Activated T-helper 1 cell treated with anti-CD3 and anti-CD28 coated beads, Interleukin-12 subunit alpha, Interleukin-12 subunit beta, Interleukin-2, Interleukin-4 antibody, amounts not matched to agents 30 ng/mL and 10 ng/mL and 1 ng/mL, durations not matched to agents 14 hours and 24 hours and 36 hours (primary cell): ENCODE measurements around the gene HRK. TPM values are rescaled to one million over a fixed set of nuclear protein-coding genes. Genes with fewer than 3 reads are reported as not detected.
A peak's percentile ranks its signal among the peaks of the same experiment; 100 is the strongest.

Source experiments
- DNase-seq: peaks from one replicate; pipeline ENCODE4 v3.0.0; 2021; ENCODE audit warnings: low spot score
- H3K27ac Mint-ChIP-seq: one replicate; pipeline ENCODE4 v1.8.0; 2021; ENCODE audit warnings: mild to moderate bottlenecking, mixed read lengths
- H3K27me3 Mint-ChIP-seq: one replicate; pipeline ENCODE4 v1.8.0; 2022; ENCODE audit warnings: mild to moderate bottlenecking, moderate library complexity, mixed read lengths; ENCODE audit not compliant: insufficient read depth
- H3K36me3 Mint-ChIP-seq: one replicate; pipeline ENCODE4 v1.8.0; 2021; ENCODE audit warnings: low read depth, mixed read lengths
- H3K4me1 Mint-ChIP-seq: one replicate; pipeline ENCODE4 v1.8.0; 2021; ENCODE audit warnings: low read depth, mixed read lengths
- H3K4me3 Mint-ChIP-seq: one replicate; pipeline ENCODE4 v1.8.0; 2021; ENCODE audit warnings: mild to moderate bottlenecking, moderate library complexity, mixed read lengths
- H3K9me3 Mint-ChIP-seq: one replicate; pipeline ENCODE4 v1.8.0; 2021; ENCODE audit warnings: mixed read lengths
- intact Hi-C: fragments of 100-400 bp; cut with micrococcal nuclease; formaldehyde crosslinking; loops from one replicate; pipeline ENCODE4 v1.15.1; 2024
- total RNA-seq: library from RNA; stranded (reverse); gene quantifications from 2 replicates; pipeline ENCODE4 v1.2.3, GENCODE V29; 2022

HRK gene
- not detected in 2 replicates for total RNA-seq

DNA sequence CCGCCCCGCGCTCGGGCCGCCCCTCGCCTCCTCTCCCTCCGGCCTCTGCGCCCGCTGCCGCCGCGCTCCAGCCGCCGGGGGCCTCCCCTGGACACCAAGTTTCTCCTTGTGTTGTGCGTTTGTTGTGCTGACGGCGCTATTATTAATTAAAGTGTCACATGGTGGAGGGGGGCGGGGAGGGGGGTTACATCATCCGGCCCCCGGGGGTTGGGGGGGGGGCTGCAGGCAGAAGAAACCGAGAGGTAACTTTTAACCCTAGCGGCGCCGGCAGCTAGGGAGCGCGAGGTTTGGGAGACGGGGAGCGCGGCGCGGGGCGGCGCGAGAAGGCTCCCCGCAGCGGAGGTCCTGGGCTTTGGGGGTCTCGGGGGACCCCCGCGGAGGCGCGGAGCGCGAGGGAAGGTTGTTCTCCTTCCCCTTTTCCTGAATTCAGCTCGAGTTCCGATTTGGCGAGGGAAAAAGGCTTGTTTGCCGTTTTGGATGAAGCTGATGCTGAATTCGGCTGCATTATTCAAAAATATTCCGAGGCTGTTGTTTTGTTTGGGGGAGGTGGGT, at the start of gene HRK:
HRK (minus strand) TSS at position 117 of the 552 bp plus-strand sequence. CDS start 134 bp downstream, outside the sequence.
- Mint-ChIP-seq H3K9me3 (no peaks in the 10 kb centered on the region), H3K27me3 (peaks cover 67% of the 10 kb centered on the region), H3K4me3 (peak within 1 kb of the TSS; percentile 79), H3K27ac (peak within 1 kb of the TSS; percentile 54), H3K4me1 (peaks cover 33% of the 10 kb centered on the region), H3K36me3 (peaks cover 5% of the 10 kb centered on the region)
- no peak for DNase-seq
- intact Hi-C loops = no loop called here

DNA sequence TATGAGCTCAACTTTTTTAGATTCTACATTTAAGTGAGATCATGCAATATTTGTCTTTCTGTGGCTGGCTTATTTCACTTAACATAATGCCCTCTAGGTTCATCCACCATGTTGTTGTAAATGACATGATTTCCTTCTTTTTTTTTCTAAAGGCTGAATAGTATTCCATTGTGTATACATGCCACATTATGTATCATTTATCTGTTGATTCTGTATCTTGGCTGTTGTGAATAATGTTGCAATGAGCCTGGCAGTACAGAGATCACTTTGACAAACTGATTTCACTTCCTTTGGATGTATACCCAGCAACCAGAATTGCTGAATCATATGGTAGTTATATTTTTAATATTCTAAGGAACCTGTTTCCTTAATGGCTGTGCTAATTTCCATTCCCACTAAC, 48.6 kb upstream of the HRK start:
- Mint-ChIP-seq H3K27ac (no peak overlapping the region), H3K9me3 (no peaks in the 10 kb centered on the region)
- DNase-seq = no peak

DNA sequence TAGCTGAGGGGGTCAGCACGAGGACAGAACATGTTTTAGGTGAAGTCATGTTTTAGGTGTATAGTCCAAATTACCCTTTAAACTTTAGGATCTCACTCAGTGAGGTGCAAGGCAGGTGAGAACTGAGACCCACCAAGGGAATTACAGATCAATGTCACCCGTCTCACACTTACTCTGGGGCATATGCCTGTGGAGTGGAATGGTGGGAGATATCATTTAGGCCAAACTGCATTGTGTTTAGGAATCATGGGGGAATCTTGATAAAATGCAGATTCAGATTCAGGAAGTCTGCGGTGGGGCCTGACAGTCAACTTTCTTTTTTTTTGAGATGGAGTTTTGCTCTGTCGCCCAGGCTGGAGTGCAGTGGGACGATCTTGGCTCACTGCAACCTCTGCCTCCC, 47.3 kb upstream of the HRK start:
- no peak overlapping the region for H3K27ac Mint-ChIP-seq
- peaks cover 37% of the 10 kb centered on the region for H3K36me3 Mint-ChIP-seq
- H3K27me3 Mint-ChIP-seq = no peaks in the 10 kb centered on the region
- intact Hi-C loops = loop anchor here (10.0 kb wide), 1 partner anchor 1106 kb away; no protein-coding TSS in a partner anchor
- no peaks in the 10 kb centered on the region for H3K9me3 Mint-ChIP-seq
- peaks cover 37% of the 10 kb centered on the region for H3K4me1 Mint-ChIP-seq
- H3K4me3 Mint-ChIP-seq = no peak overlapping the region
- DNase-seq = no peak

More for the DNA sequence above, 48.6 kb upstream of the HRK start:
- no peaks in the 10 kb centered on the region for H3K27me3 Mint-ChIP-seq
- H3K4me3 Mint-ChIP-seq = no peak overlapping the region
- intact Hi-C loops = loop anchor here (10.0 kb wide), 1 partner anchor 1105 kb away; no protein-coding TSS in a partner anchor
- H3K36me3 Mint-ChIP-seq = peaks cover 36% of the 10 kb centered on the region
- H3K4me1 Mint-ChIP-seq = peaks cover 27% of the 10 kb centered on the region

DNA sequence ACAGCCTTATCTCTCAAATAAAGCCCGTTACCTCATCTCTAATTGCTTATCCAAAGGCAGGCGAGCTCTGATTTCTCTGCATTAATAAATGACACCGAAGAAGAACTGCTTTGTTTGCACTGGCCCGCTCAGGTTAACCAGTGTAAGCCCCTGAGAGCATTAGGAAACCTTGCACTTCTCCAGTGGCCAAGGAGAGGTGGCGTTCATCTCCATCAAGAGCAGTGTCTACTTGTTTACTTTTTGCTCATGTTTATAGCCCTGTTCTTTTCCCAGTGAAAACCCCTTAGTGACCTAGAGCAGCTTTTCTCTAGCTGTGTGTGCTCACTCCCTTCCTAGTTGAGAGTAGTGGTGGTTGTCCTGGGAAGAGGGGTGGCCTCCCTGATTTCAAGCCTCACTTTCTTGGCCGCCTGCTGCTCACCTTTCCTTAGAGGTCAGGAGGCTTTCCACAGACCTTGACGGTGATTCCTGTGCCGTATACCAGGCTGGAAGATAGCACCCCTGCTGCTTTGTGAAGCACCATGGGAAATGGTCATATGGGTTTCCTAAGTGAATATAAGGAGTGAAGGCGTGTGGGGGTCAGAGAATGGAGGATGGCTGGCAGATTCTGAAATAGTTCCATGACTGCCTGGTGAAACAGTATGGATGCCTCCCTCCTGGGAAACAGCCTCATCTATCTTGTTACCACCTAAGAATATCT, 46.2 kb upstream of the HRK start:
- Mint-ChIP-seq H3K27me3 (no peaks in the 10 kb centered on the region), H3K4me3 (no peak overlapping the region), H3K27ac (no peak overlapping the region), H3K36me3 (peaks cover 35% of the 10 kb centered on the region), H3K9me3 (no peaks in the 10 kb centered on the region), H3K4me1 (peaks cover 42% of the 10 kb centered on the region)
- intact Hi-C loops = loop anchor here (10.0 kb wide), 1 partner anchor 1107 kb away; no protein-coding TSS in a partner anchor
- DNase-seq = no peak

DNA sequence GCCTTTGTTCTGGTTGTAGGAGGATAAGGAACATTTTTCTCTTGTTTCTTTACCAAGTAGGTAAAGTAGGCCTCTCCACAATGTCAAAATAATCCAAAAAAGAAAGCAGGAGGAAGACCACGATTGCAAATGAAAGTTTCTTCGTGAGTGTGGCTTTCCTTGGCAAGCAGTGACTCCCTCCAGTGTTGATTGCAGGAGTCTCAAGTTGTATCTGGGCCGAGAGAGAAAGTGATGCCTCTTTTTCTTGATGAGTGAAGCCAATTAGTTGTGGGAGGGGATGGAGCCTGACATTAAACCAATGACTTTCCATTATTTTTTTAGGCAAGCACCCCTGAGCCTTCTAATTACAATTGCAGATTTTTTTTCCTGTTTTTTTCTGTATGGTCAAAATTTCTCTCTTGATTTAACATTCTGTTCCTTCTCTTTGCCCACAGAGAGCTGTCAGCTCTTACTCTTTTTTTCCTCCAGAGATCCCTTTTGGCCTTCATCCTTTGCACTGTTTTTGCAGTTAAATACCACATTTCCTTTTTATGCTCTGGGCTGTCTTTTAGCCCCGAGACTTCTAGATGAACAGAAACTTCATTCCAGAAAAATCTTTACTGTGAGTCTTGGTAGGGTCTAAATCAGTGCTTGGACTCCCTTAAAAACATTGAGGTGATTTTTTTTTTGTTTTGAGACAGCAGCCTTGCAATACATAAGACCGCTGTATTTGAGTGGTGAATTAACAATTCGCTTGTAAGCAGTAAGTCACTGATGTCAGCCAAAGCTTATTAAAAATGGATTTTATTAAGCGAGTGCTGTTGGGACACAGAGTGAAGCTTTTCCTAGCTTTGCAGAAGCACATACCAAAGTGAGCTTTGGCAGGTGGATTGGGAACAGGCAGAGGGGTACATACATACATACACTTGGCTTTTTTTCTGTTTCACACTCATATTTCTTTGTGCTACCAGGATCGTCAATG, 45.3 kb upstream of the HRK start:
- peaks cover 29% of the 10 kb centered on the region for H3K36me3 Mint-ChIP-seq
- no peaks in the 10 kb centered on the region for H3K9me3 Mint-ChIP-seq
- peaks cover 46% of the 10 kb centered on the region for H3K4me1 Mint-ChIP-seq
- H3K27ac Mint-ChIP-seq = no peak overlapping the region
- no peak for DNase-seq
- intact Hi-C loops = loop anchor here (10.0 kb wide), 1 partner anchor 1108 kb away; no protein-coding TSS in a partner anchor
- no peak overlapping the region for H3K4me3 Mint-ChIP-seq
- H3K27me3 Mint-ChIP-seq = no peaks in the 10 kb centered on the region

GRCh38 chr12:116924558-116925453, 43.6 kb upstream of the HRK start:
- Mint-ChIP-seq H3K4me1 (peaks cover 61% of the 10 kb centered on the region), H3K4me3 (peak overlapping the region; percentile 68), H3K36me3 (peaks cover 28% of the 10 kb centered on the region), H3K27me3 (no peaks in the 10 kb centered on the region), H3K9me3 (no peaks in the 10 kb centered on the region), H3K27ac (peak overlapping the region; percentile 54)
- DNase-seq = peak; percentile 54
- intact Hi-C loops = loop anchor here (1.0 to 10.0 kb wide), 5 partner anchors 106 to 1110 kb away; partner anchors contain the start of gene TESC

DNA sequence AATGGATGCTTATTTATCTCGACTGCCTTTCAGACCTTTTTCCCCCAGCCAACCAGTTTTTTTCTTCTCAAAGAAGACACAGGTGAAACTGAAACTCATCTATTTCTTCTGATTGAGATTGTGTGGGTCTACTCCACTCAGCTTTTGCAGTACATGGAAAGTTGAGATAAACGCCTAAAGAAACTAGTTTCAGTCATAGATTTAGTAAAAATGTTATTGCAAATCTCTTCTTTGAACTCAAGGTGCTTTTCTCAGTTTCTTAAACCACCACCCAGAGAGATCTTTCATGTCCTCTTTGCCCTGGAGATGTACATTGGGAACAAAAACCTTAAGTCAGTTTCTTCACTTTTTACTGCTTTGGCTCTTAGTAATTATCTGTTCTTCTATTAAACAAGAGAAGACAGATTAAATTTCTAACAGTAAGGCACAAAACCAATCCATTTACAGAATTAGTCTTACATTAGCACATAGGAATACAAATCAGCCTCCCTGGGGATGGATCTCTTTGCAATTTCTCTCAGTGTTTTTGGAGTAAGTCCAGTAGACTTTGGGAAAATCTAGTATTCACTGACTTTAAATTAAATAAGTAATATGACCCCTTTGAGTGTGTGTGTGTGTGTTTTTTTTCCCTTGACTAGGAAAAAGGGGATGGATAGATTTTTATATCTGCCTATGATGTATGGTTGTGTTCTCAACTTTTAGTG, 41.1 kb upstream of the HRK start:
- peaks cover 14% of the 10 kb centered on the region for H3K36me3 Mint-ChIP-seq
- H3K4me3 Mint-ChIP-seq = peak overlapping the region; percentile 53
- intact Hi-C loops = loop anchor here (1.0 to 10.0 kb wide), 9 partner anchors 12 to 1112 kb away; partner anchors contain the start of genes FBXW8, MAP1LC3B2, RNFT2 and SPRING1
- H3K27me3 Mint-ChIP-seq = no peaks in the 10 kb centered on the region
- no peaks in the 10 kb centered on the region for H3K9me3 Mint-ChIP-seq
- peak overlapping the region; percentile 71 for H3K27ac Mint-ChIP-seq
- H3K4me1 Mint-ChIP-seq = peaks cover 74% of the 10 kb centered on the region
- no peak for DNase-seq

DNA sequence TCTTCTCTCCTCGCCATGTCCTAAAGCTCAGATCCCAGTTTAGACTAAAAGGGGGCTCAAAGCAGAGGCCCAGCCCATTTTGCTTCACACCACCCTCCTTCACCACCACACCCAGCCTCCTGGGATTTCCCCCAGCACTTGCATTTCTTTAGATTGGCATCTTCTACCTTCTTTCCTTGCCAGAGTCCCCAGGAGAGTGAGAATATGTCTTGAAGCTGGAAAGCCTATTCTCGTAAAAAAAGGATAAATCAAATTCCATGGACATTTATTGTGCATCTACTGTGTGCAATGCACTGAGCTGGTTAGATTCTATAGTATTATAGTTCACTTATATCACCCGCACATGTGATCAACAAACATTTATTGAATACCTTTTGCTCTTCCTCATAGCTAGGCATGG, 39.7 kb upstream of the HRK start:
- no peak for DNase-seq
- intact Hi-C loops = loop anchor here (5.0 to 10.0 kb wide), 3 partner anchors 384 to 1114 kb away; no protein-coding TSS in a partner anchor
- H3K27me3 Mint-ChIP-seq = no peaks in the 10 kb centered on the region
- peaks cover 75% of the 10 kb centered on the region for H3K4me1 Mint-ChIP-seq
- peaks cover 14% of the 10 kb centered on the region for H3K36me3 Mint-ChIP-seq
- H3K4me3 Mint-ChIP-seq = no peak overlapping the region
- peaks cover 2% of the 10 kb centered on the region for H3K9me3 Mint-ChIP-seq
- H3K27ac Mint-ChIP-seq = no peak overlapping the region

GRCh38 chr12:116919706-116920485, 38.7 kb upstream of the HRK start:
- Mint-ChIP-seq H3K27me3 (no peaks in the 10 kb centered on the region), H3K27ac (no peak overlapping the region), H3K36me3 (peaks cover 19% of the 10 kb centered on the region), H3K4me3 (no peak overlapping the region), H3K4me1 (peaks cover 73% of the 10 kb centered on the region), H3K9me3 (peaks cover 3% of the 10 kb centered on the region)
- intact Hi-C loops = loop anchor here (5.0 to 10.0 kb wide), 3 partner anchors 383 to 1115 kb away; no protein-coding TSS in a partner anchor
- no peak for DNase-seq

DNA sequence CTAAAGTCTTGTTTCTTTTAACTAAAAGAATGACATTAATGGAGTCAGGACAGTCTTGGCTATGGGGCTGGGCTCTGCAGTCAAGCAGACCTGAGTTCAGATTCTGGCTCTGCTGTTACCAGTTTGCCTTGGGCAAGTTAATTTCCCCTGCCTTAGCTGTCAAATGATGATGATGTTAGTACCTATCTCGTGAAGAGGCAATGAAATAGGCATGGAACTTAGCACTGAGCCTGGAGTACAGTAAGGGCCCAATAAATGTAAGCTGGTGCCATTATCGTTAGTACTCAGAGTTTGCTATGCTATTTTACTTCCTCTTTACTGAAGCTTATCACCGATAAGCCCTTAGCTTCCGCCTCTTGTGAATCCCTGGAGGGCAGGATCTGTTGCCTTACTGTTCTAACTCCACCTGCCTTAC, 38.0 kb upstream of the HRK start:
- H3K9me3 Mint-ChIP-seq = peaks cover 3% of the 10 kb centered on the region
- H3K27me3 Mint-ChIP-seq = no peaks in the 10 kb centered on the region
- DNase-seq = no peak
- H3K4me3 Mint-ChIP-seq = no peak overlapping the region
- no peak overlapping the region for H3K27ac Mint-ChIP-seq
- peaks cover 68% of the 10 kb centered on the region for H3K4me1 Mint-ChIP-seq
- intact Hi-C loops = no loop called here
- peaks cover 18% of the 10 kb centered on the region for H3K36me3 Mint-ChIP-seq

DNA sequence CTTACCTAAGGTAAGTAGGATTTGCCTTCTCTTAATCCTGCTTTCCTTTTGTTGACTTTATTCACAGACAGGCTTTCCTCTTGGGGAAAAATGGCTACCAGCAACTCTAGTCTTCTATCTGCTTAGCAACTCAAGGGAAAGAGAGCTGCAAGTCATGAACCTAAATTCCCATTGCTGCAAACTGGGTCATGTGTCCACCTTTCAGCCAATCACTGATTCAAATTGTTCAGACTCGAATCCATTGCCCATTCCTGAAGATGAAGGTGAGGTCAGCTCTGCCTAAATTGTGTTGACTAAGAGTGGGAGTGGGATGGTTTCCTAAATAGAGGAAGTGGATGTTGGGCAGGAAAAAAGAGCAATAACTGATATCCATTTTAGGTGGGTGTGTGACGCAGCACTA, 37.2 kb upstream of the HRK start:
- Mint-ChIP-seq H3K4me1 (peaks cover 64% of the 10 kb centered on the region), H3K36me3 (peaks cover 18% of the 10 kb centered on the region), H3K4me3 (no peak overlapping the region), H3K27me3 (no peaks in the 10 kb centered on the region), H3K27ac (no peak overlapping the region), H3K9me3 (peaks cover 3% of the 10 kb centered on the region)
- no peak for DNase-seq
- intact Hi-C loops = no loop called here
